Measurements from ENCODE around the gene RANBP17. TPM values are rescaled to one million over a fixed set of nuclear protein-coding genes. Genes with fewer than 3 reads are reported as not detected.

The RANBP17 gene
- total RNA-seq, 1 donor from 2014 or later = 6.8 TPM

DNA sequence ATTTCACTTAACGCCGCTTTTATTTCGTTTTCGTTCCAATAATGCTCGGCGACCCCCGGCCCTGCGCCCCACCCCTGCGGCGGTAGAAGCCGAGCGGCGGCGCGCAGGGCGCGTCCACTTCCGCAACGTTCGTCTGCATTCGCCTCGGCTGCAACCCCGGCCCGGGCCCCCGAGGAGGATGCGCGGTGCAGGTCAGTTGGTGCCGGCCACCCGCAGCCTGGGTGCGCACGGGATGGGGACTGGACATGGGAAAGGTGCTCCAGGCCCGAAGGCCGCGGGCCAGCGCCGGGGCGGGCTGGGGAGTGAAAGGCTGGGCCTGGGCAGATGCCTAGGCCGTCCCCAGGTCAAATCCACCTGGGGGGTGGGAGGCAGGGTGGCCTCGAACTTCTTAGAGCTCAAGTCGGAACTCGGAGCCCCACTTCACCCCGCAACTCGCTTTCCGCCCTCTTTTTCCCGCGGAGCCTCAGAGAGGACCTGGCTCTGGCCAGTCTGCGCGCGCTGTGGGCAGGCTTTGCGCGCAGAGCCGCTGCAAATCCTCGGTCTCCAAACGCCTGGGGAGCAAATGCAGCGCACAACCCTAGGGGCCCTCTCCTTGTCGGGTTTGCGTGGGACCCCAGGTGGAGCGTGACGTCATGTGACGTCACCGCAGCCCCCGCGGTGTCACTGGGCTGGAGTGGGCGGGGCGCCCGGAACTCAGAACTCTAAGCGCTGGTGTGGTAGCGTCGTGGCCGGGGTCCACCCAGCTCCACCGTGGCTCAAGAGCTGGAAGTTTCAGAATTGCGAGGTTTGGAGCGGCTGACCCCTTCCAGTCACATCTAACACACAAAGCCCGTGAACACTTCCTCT is 450.5 kb downstream of the RANBP17 start:
- TF ChIP-seq, protein P1, sequence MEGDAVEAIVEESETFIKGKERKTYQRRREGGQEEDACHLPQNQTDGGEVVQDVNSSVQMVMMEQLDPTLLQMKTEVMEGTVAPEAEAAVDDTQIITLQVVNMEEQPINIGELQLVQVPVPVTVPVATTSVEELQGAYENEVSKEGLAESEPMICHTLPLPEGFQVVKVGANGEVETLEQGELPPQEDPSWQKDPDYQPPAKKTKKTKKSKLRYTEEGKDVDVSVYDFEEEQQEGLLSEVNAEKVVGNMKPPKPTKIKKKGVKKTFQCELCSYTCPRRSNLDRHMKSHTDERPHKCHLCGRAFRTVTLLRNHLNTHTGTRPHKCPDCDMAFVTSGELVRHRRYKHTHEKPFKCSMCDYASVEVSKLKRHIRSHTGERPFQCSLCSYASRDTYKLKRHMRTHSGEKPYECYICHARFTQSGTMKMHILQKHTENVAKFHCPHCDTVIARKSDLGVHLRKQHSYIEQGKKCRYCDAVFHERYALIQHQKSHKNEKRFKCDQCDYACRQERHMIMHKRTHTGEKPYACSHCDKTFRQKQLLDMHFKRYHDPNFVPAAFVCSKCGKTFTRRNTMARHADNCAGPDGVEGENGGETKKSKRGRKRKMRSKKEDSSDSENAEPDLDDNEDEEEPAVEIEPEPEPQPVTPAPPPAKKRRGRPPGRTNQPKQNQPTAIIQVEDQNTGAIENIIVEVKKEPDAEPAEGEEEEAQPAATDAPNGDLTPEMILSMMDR (IDR thresholded peaks at IDR 0.05; ENCODE audit: insufficient read depth, low read length, severe bottlenecking) = no peak
- DNase-seq (ENCODE audit: low read depth) = no peak
- no peaks in the 10 kb centered on the region for H3K36me3 ChIP-seq (ENCODE audit: control insufficient read depth, insufficient read depth, low read length)
- FAIRE-seq = no peak
- H3K27me3 ChIP-seq (ENCODE audit: control insufficient read depth, insufficient read depth, low read length) = peaks cover 76% of the 10 kb centered on the region
- H3K4me3 ChIP-seq (ENCODE audit: low read depth, low read length) = no peak overlapping the region

DNA sequence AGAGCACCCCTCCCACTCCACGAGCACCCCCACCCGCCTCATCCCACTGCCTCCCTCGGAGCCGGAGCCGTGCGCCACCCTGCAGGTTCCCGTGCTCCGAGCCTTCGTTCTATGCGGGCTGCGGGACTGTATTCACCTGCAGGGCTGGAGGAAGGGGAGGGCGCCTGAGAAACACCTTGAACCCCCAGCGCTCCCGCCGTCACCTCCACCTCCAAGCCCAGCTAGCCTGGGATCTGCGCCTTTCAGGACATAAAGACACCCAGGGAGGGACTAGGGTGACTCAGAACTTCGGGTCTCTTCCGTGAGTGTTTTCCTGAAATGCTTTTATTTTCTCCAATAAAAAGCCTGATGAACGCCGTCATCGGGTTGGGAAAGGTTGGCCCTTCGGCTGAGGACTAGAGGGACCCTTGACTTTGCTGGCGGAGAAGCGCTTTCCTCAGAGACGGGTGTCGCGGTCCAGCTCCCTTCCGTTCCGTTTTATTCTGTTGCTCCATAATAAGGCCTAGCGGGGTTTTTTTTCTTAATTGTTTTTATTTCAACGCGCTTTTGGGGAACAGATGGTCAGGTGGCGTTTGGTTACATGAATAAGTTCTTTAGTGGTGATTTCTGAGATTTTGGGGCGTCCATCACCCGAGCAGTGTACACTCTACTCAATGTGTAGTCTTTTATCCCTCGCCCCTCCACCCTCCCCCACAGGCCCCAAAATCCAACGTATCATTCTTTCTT is 451.8 kb downstream of the RANBP17 start:
- Histone ChIP-seq H3K4me3 (ENCODE audit: low read depth, low read length) (no peak overlapping the region), H3K36me3 (ENCODE audit: control insufficient read depth, insufficient read depth, low read length) (no peaks in the 10 kb centered on the region), H3K27me3 (ENCODE audit: control insufficient read depth, insufficient read depth, low read length) (peaks cover 76% of the 10 kb centered on the region)
- TF ChIP-seq, protein P1 (IDR thresholded peaks at IDR 0.05; ENCODE audit: insufficient read depth, low read length, severe bottlenecking) = no peak
- DNase-seq (ENCODE audit: low read depth) = no peak
- no peak for FAIRE-seq

DNA sequence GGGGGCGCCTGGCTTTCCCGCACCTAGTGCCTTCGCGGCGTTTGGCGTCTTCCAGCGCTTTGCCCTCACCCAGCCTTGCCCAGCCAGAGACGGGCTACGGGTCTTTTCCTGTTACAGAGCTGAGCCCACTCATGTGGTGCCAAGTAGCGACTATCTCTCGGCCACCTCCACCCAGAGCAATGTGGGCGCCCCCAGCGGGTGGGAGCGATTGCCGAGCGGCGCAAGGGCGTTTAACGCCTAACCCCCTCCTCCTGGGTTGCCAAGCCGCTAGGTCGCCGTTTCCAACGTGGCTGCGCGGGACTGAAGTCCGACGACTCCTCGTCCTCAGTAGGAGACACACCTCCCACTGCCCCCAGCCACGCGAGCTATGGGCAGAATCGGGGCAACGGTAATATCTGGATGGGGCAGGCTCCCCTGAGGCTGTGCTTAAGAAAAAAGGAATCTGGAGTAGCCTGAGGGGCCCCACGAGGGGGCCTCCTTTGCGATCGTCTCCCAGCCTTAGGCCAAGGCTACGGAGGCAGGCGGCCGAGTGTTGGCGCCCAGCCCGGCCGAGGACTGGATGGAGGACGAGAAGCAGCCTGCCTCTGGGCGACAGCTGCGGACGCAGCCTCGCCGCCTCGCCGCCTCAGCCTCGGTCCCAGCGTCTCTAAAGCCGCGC is 453.0 kb downstream of the RANBP17 start:
- TF ChIP-seq, protein P1 (IDR thresholded peaks at IDR 0.05; ENCODE audit: insufficient read depth, low read length, severe bottlenecking) = no peak
- peaks cover 73% of the 10 kb centered on the region for H3K27me3 ChIP-seq (ENCODE audit: control insufficient read depth, insufficient read depth, low read length)
- H3K4me3 ChIP-seq (ENCODE audit: low read depth, low read length) = no peak overlapping the region
- DNase-seq (ENCODE audit: low read depth) (no peak), FAIRE-seq (no peak)
- H3K36me3 ChIP-seq (ENCODE audit: control insufficient read depth, insufficient read depth, low read length) = no peaks in the 10 kb centered on the region

DNA sequence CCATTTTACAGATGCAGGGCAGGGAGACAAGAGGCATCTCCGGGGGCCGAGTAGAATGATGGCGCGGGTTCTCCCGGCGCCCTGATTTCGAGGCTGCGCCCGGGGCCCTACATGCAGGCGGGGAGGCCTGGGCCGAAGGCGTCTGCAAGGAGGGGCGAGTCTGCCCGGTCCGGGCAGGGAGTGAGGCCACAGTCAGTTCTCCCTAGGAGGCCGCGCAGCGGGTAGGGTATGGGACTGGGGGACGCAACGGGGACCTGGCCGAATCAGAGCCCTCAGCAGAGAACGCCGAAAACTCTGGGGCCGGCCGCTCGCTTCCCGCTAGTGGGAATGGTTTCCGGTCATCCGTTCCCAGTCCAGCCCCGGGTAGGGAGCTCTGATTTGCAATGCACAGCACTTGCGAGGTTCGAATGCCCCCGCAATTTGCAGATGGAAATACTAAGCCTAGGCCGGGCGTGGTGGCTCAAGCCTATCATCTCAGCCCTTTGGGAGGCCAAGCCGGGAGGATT is 453.6 kb downstream of the RANBP17 start:
- TF ChIP-seq, protein P1 (IDR thresholded peaks at IDR 0.05; ENCODE audit: insufficient read depth, low read length, severe bottlenecking) = no peak
- peaks cover 73% of the 10 kb centered on the region for H3K27me3 ChIP-seq (ENCODE audit: control insufficient read depth, insufficient read depth, low read length)
- no peaks in the 10 kb centered on the region for H3K36me3 ChIP-seq (ENCODE audit: control insufficient read depth, insufficient read depth, low read length)
- DNase-seq (ENCODE audit: low read depth) (no peak), FAIRE-seq (no peak)
- H3K4me3 ChIP-seq (ENCODE audit: low read depth, low read length) = no peak overlapping the region

DNA sequence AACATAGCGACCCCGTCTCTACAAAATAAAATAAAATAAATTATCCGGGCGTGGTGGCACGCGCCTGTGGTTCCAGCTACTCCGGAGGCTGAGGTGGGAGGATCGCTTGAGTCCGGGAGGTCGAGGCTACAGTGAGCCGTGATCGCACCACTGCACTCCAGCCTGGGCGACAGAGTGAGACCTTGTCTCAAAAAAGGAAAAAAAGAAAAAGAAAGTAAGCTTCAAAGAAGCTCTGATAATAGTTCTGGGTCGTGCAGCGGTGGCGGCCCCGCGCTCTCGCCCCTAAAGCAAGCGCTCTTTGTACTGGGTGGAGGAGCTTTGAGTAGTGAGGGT is 454.1 kb downstream of the RANBP17 start:
- no peak overlapping the region for H3K4me3 ChIP-seq (ENCODE audit: low read depth, low read length)
- no peaks in the 10 kb centered on the region for H3K36me3 ChIP-seq (ENCODE audit: control insufficient read depth, insufficient read depth, low read length)

More for the DNA sequence above, 454.1 kb downstream of the RANBP17 start:
- peaks cover 70% of the 10 kb centered on the region for H3K27me3 ChIP-seq (ENCODE audit: control insufficient read depth, insufficient read depth, low read length)
- FAIRE-seq (no peak), DNase-seq (ENCODE audit: low read depth) (no peak)
- TF ChIP-seq, protein P1 (IDR thresholded peaks at IDR 0.05; ENCODE audit: insufficient read depth, low read length, severe bottlenecking) = no peak
